GM21360 (cell line): Measurements from ENCODE around the gene IRF1.

Experiments
- ATAC-seq: cut with Tn5 transposase; IDR thresholded peaks from one replicate; pipeline ENCODE4 v1.9.1; 2021; ENCODE audit warnings: mild to moderate bottlenecking, moderate library complexity; ENCODE audit not compliant: unreplicated experiment

Gene IRF1

GRCh38 chr5:132501629-132501956, 11.0 kb upstream of the IRF1 start:
- no peak for ATAC-seq

- peak; percentile 32 for ATAC-seq
These were observed 10.5 kb upstream of the IRF1 start for GRCh38 chr5:132500931-132501628.

GRCh38 chr5:132500244-132500930, 9.8 kb upstream of the IRF1 start:
- ATAC-seq = no peak

GRCh38 chr5:132499440-132500243, 9.1 kb upstream of the IRF1 start:
- no peak for ATAC-seq

GRCh38 chr5:132498686-132499271, 8.2 kb upstream of the IRF1 start:
- no peak for ATAC-seq

- ATAC-seq = no peak
These were observed 7.6 kb upstream of the IRF1 start for GRCh38 chr5:132498152-132498551.

- no peak for ATAC-seq
These were observed 7.0 kb upstream of the IRF1 start for GRCh38 chr5:132497488-132497997.

- peak; percentile 30 for ATAC-seq
These were observed 6.3 kb upstream of the IRF1 start for GRCh38 chr5:132496631-132497487.

- peak; percentile 28 for ATAC-seq
These were observed 5.6 kb upstream of the IRF1 start for GRCh38 chr5:132496191-132496630.

GRCh38 chr5:132495667-132496190, 5.2 kb upstream of the IRF1 start:
- ATAC-seq = peak; percentile 35

GRCh38 chr5:132493821-132494220, 3.2 kb upstream of the IRF1 start:
- ATAC-seq = no peak

- no peak for ATAC-seq
These were observed 2.7 kb upstream of the IRF1 start for GRCh38 chr5:132493241-132493640.

GRCh38 chr5:132492386-132493125, 2.0 kb upstream of the IRF1 start:
- ATAC-seq = no peak

- peak; percentile 21 for ATAC-seq
These were observed 1.1 kb upstream of the IRF1 start for GRCh38 chr5:132491368-132492364.

GRCh38 chr5:132489871-132490483, 596 bp downstream of the IRF1 start:
- peak; percentile 18 for ATAC-seq

GRCh38 chr5:132489051-132489770, 1.4 kb downstream of the IRF1 start:
- ATAC-seq = no peak

- no peak for ATAC-seq
These were observed 2.0 kb downstream of the IRF1 start for GRCh38 chr5:132488590-132488989.
